Vagina (tissue), 2 donors: Measurements from ENCODE around the gene PHTF1. TPM values are rescaled to one million over a fixed set of nuclear protein-coding genes. Genes with fewer than 3 reads are reported as not detected.

Source experiments
- DNase-seq, 2 donors: peaks; one replicate each; pipeline ENCODE4 v3.0.0-alpha.2; 2017; ENCODE audit errors: extremely low spot score in 2 of 2
- H3K27ac ChIP-seq: fragments of 200-600 bp; sonication (generic); one replicate; pipeline ENCODE4 v1.5.1; 2019
- H3K27me3 ChIP-seq: fragments of 200-600 bp; sonication (generic); one replicate; pipeline ENCODE4 v1.5.1; 2019
- H3K36me3 ChIP-seq, 2 donors: fragments of 200-600 bp; sonication (generic); one replicate each; pipeline ENCODE4 v1.5.1; 2017 to 2019
- H3K4me1 ChIP-seq: fragments of 200-600 bp; sonication (generic); one replicate; pipeline ENCODE4 v1.5.1; 2019
- H3K4me3 ChIP-seq, 2 donors: fragments of 200-600 bp; sonication (generic); 1 replicate in 1 of 2; 2 replicates in 1 of 2; pipeline ENCODE4 v1.5.1; 2016 to 2019
- H3K9me3 ChIP-seq: fragments of 200-600 bp; sonication (generic); one replicate; pipeline ENCODE4 v1.5.1; 2019
- POLR2A ChIP-seq, 2 donors: fragments of 450-650 bp; IDR thresholded peaks; one replicate each; pipeline ENCODE4 v1.6.1; 2017; ENCODE audit warnings: antibody characterized with exemption in 2 of 2, mild to moderate bottlenecking in 2 of 2, moderate library complexity in 2 of 2
- POLR2AphosphoS5 ChIP-seq, 2 donors: sonication (generic); formaldehyde crosslinking; IDR thresholded peaks; one replicate each; pipeline ENCODE4 v1.9.0; 2017; ENCODE audit warnings: antibody characterized with exemption in 2 of 2, mild to moderate bottlenecking in 2 of 2, low read depth in 1 of 2; ENCODE audit not compliant: insufficient read depth in 1 of 2
- intact Hi-C: fragments of 100-400 bp; cut with DNase I; formaldehyde crosslinking; loops from one replicate; pipeline ENCODE4 v1.15.1; 2023
- total RNA-seq: library from RNA; depleted of rRNA; stranded (reverse); fragments of >200 nt; gene quantifications from one replicate; pipeline ENCODE4 v1.2.3, GENCODE V29; 2016
- TF ChIP-seq, protein P1 (sequence below), 3 experiments: fragments of 450-650 bp in 2 of 3; fragments of 200-600 bp in 1 of 3; sonication (generic) in 1 of 3; IDR thresholded peaks; one replicate each; pipeline ENCODE4 v1.5.1; 2017 to 2019; ENCODE audit warnings: antibody characterized with exemption in 3 of 3, mild to moderate bottlenecking in 2 of 3, moderate library complexity in 2 of 3

The PHTF1 gene
- total RNA-seq, 1 donor from 2014 or later: 4.7 TPM

DNA sequence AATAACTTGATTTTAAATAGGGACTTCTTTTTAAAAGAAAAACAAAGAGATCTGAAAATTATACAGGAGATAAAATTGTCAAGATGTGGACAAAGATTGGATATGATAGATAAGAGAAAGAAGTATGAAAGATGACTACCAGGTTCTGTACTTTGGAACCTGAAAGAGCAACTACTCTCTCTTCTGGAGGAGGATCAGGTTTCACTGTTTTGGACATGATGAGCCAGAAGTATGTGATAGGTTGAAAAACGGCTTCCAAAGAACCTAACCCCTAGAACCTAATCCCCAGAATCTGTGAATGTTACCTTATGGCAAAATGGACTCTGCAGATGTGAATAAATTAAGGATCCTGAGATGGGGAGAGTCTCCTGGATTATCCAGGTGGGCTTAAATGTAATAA, 26.8 kb upstream of the PHTF1 start:
- peaks cover 45% of the 10 kb centered on the region for H3K4me1 ChIP-seq
- H3K27ac ChIP-seq: no peak overlapping the region
- no peaks in the 10 kb centered on the region for H3K9me3 ChIP-seq
- TF ChIP-seq, protein P1, sequence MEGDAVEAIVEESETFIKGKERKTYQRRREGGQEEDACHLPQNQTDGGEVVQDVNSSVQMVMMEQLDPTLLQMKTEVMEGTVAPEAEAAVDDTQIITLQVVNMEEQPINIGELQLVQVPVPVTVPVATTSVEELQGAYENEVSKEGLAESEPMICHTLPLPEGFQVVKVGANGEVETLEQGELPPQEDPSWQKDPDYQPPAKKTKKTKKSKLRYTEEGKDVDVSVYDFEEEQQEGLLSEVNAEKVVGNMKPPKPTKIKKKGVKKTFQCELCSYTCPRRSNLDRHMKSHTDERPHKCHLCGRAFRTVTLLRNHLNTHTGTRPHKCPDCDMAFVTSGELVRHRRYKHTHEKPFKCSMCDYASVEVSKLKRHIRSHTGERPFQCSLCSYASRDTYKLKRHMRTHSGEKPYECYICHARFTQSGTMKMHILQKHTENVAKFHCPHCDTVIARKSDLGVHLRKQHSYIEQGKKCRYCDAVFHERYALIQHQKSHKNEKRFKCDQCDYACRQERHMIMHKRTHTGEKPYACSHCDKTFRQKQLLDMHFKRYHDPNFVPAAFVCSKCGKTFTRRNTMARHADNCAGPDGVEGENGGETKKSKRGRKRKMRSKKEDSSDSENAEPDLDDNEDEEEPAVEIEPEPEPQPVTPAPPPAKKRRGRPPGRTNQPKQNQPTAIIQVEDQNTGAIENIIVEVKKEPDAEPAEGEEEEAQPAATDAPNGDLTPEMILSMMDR (IDR thresholded peaks at IDR 0.05): no peak
- TF ChIP-seq POLR2AphosphoS5 (IDR thresholded peaks at IDR 0.05; ENCODE audit: insufficient read depth in 1 of 2, low read depth in 1 of 2) (no peak), POLR2A (IDR thresholded peaks at IDR 0.05) (no peak)
- no peaks in the 10 kb centered on the region for H3K27me3 ChIP-seq
- no peaks in the 10 kb centered on the region for H3K36me3 ChIP-seq
- no peak for DNase-seq
- intact Hi-C loops: no loop called here
- H3K4me3 ChIP-seq: no peak overlapping the region

- DNase-seq: no peak
- TF ChIP-seq POLR2A (IDR thresholded peaks at IDR 0.05) (no peak), POLR2AphosphoS5 (IDR thresholded peaks at IDR 0.05; ENCODE audit: insufficient read depth in 1 of 2, low read depth in 1 of 2) (no peak)
- TF ChIP-seq, protein P1 (IDR thresholded peaks at IDR 0.05): no peak
- Histone ChIP-seq H3K9me3 (no peaks in the 10 kb centered on the region), H3K4me1 (peaks cover 53% of the 10 kb centered on the region), H3K27me3 (no peaks in the 10 kb centered on the region), H3K4me3 (no peak overlapping the region), H3K36me3 (no peaks in the 10 kb centered on the region), H3K27ac (no peak overlapping the region)
- intact Hi-C loops: no loop called here
These were observed 25.0 kb upstream of the PHTF1 start for GRCh38 chr1:113784104-113784779.

DNA sequence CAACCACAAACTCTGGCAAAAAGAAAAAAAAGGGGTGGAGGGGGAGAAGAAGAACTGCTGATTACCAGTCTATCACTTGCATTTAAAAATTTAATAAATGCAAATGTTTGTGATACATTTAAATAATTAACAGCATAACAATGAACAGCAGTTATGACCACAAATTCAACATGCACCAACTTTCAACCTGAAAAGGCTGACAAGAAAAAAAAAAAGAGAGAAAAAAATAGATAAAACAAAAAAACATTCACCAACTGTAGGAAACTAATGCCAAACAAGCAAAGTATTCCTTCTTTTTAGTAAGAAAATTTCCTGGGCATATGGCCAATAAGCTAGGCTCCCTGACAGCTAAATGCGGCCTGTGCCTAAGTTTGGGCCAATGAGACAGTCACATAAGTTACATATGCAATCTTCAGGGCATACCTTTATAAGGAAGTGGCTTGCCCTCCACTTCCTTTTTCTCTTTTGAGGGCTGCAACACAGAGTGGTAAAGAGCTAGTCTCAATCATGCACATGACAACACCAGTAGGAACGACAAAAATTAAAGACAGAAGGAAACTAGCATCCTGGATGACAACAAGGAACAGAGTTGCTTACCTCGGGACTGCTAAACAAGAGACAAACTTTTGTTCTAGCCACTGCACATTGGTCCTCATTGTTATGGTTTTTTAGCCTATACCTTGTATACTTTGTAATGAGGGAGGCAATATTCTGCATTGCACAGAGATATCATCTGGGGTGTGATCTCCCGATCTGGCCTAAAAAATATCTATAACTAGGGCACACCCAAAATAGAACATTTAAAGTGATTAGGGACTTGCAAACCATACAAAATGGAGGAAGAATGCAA, 24.2 kb upstream of the PHTF1 start:
- DNase-seq: no peak
- Histone ChIP-seq H3K27me3 (no peaks in the 10 kb centered on the region), H3K4me3 (no peak overlapping the region), H3K9me3 (no peaks in the 10 kb centered on the region), H3K36me3 (no peaks in the 10 kb centered on the region), H3K27ac (peak overlapping the region; percentile 35), H3K4me1 (peaks cover 53% of the 10 kb centered on the region)
- intact Hi-C loops: no loop called here
- TF ChIP-seq POLR2AphosphoS5 (IDR thresholded peaks at IDR 0.05; ENCODE audit: insufficient read depth in 1 of 2, low read depth in 1 of 2) (no peak), POLR2A (IDR thresholded peaks at IDR 0.05) (no peak)
- TF ChIP-seq, protein P1 (IDR thresholded peaks at IDR 0.05): no peak

DNA sequence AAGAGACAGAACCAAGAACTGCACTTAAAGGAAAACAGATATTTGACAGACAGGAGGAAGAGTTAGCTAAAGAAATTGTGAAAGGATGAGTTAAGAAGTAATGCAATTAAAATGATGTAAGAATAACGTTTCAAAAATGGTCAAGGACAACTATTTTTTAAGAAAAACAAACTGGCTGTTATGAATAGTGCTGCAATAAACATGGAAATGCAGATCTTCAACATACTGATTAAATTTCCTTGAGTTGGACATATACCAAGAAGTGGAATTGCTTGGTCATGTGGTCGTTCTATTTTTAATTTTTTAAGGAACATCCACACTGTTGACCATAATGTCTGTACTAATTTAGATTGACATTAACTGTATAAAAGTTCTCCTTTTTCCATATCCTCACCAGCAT, 23.1 kb upstream of the PHTF1 start:
- no peak for TF ChIP-seq POLR2AphosphoS5 (IDR thresholded peaks at IDR 0.05; ENCODE audit: insufficient read depth in 1 of 2, low read depth in 1 of 2)
- TF ChIP-seq POLR2A (IDR thresholded peaks at IDR 0.05): no peak
- TF ChIP-seq, protein P1 (IDR thresholded peaks at IDR 0.05): no peak
- no peak for DNase-seq
- Histone ChIP-seq H3K27me3 (no peaks in the 10 kb centered on the region), H3K4me3 (no peak overlapping the region), H3K27ac (no peak overlapping the region), H3K4me1 (peaks cover 53% of the 10 kb centered on the region), H3K36me3 (no peaks in the 10 kb centered on the region), H3K9me3 (no peaks in the 10 kb centered on the region)
- intact Hi-C loops: no loop called here
